ENCODE measurements around the gene TYK2.

The TYK2 gene

DNA sequence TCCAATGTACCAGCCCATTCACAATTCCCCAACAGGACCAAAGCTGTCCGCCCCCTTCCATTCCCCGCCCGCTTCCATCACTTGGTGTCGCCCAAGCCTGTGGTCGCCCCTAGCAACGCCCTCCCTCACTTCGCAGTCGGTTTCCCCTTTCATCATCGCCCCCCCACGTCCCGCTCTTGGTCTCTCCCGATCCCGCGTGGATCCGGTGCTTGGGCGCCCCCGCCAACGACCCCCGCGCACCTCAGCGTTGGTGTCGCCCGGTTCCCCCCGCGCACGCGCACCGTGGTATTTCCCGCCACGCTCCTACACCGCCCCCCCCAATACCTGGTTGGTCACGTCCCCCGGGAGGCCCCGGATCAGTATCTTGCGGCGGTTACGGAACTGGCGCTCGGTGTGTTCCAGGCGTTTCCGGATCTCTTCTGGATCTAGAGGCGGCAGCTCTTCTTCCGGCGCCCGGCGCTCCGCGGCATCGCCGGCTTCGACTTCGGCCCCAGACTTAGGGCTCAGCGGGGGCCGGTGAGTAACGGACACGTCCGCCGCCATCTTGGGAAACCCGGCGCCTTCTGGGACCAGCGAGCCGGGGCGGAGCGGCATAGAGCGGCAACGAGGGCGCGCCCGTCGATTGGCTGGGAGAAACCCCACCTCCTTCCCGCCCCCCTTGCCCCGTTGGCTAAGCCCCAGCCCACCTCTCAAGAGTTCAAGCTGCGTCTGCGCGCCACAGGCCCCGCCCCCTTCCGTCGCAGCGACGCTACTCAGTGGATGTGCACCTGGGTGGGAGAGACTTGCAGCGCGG is 47.2 kb downstream of the TYK2 start, which contains the start of gene RAVER1:
Gene RAVER1, minus strand, starts transcription at position 565 of the 793 bp plus-strand sequence. Its CDS starts 22 bp downstream, at position 543.
- DNase-seq = peak; percentile 97

GRCh38 chr19:10332158-10332964 is 48.0 kb downstream of the TYK2 start:
- DNase-seq = no peak

DNA sequence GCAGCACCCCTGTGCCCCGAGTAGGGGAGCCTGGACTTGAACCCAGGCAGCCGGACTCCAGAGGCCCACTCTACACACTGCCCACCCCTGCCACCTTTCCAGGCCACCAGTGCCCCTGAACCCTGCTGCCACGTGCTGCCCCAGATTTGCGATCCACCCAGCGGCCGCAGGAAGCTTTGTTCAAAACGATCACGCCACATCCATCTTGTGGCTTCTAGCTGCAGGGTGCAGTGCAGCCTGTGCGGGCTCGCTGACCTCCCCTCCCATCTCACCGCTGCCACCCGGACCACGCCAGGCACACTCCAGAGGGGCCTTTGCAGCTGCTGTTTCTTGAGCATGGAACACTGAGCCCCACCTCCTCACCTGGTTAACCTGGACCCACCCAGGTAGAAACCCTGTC is 50.8 kb downstream of the TYK2 start:
- no peak for DNase-seq

- no peak for DNase-seq
These were observed 51.6 kb downstream of the TYK2 start for GRCh38 chr19:10328558-10329429.

DNA sequence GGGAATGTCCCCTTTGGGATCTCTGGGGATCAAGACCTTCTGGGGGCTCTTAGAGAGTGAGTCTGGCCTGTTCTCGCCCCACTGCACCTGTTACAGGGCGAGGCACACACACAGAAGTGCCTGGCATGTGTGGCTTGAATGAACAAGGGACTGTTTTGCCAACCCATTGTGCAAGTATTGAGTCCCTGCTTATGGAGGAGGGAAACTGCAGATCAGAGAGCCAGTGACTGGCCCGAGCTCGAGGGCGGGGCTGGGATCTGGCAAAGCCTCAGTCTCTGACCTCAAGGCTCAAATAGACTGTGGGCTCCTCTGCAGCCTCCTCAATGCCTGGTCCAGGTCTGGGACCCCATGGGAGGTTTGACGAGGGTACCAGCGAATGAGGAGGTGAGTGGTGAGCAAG is 52.6 kb downstream of the TYK2 start:
- no peak for DNase-seq

DNA sequence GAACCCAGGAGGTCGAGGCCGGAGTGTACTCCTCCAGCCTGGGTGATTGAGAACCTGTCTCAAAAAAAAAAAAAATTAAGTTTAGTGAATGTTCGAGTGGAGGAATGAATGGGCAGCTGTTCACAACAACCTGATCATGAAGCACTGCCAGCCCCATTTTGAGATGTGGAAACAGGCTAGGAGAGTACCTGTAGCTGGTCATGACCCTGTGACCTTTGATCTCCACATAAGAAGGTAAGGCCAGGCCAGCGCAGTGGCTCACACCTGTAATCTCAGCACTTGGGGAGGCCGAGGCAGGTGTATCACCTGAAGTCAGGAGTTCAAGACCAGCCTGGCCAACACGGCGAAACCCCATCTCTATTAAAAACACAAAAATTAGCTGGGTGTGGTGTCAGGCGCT is 54.6 kb downstream of the TYK2 start:
- no peak for DNase-seq

DNA sequence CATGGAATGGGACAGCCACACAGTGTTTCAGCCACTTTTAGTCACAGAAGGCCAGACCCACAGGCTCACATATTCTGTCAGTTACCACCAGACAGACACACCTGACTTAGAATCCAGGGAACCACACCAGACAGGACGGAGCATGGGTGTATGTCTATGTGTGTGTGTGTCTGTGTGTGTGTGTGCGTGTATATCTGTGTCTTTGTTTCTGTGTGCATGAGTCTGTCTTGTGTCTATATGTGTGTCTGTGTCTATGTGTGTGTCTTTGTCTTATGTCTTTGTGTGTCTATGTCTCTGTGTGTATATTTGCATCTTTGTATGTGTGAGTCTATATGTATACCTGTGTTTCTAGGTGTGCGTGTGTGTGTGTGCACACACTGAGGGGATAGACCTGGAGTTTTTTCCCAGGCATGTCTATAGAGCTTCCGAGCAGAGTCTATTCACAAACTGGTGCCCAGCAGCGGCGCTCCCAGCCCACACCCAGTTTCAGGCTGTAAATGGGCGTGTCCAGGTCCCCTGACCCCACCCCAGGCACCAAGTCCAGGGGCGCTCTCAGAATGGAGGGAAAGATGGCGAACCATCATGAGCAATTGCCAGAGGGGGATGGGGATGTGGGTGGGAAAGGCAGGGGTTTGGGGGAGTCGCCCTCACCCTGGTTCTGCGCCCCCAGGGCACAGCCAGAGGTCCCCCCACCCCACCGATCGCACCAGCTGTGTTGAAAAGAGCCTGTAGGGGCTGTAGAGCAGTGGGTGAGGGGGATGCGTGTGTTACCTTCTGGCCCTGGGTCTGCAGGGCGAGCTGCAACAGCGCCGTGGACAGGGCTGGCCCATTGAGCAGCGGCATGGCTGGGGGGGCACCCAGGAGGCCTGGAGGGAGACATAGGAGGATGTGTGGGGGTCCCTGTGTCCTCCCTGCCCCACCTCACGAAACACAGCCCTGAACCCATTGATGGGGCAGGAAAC is 58.2 kb downstream of the TYK2 start:
- DNase-seq = no peak

DNA sequence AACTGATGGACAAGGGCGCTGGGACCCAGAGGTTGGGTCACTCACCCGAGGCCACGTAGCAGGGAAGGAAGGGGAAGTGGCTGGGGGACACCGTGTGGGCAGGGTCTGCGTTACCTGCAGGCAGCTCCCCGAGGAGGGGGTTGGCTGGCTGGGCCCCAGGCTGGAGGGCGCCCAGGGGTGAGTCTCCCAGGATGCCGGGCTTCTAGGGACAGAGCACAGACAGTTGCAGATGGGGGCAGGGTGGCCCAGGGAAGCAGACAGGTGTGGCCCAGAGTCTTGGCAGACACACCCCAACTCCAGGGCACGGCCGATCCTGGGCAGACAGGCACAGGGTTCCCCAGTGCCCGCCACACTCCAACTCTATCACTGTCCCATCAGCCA is 59.0 kb downstream of the TYK2 start:
- no peak for DNase-seq

DNA sequence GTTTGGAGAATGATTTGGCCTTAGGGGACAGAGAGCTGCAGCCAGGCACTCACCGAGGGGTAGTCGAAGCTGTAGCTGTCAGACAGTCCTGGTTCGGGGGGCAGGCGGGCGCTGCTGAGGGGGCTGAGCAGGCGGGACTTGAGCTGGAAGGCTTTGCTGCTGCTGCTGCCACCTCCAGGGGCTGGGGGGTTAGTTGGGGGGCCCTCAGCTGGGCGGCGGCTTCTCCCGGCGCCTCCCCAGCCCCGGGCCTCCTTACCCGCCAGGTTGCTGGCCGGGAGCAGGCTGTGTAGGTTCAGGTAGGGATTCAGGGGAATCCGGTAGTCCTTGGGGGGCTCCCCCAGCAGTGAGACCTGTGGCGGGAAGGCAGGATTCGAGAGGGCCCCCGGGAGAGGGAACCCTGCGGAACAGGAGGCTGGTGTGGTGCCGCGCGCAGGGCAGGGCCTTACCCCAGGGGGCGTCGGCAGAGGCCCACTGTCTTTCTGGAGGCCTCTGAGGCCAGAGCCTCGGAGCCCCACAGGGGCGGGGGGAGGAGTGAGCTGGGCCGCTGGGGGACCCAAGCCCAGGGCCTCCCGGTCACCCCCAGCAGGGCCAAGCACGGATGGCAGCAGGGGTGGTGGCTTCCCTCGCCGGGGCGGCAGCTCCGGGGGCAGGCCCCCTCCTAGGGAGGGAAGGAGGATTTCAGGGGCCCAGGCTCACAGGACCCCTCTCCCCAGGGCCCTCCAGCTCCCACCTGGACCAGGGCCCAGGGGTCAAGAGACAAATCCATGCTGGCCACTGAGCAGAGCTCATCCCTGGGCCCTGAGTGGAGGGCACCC is 59.6 kb downstream of the TYK2 start:
- no peak for DNase-seq

GRCh38 chr19:10318807-10319682 is 61.3 kb downstream of the TYK2 start:
- no peak for DNase-seq

DNA sequence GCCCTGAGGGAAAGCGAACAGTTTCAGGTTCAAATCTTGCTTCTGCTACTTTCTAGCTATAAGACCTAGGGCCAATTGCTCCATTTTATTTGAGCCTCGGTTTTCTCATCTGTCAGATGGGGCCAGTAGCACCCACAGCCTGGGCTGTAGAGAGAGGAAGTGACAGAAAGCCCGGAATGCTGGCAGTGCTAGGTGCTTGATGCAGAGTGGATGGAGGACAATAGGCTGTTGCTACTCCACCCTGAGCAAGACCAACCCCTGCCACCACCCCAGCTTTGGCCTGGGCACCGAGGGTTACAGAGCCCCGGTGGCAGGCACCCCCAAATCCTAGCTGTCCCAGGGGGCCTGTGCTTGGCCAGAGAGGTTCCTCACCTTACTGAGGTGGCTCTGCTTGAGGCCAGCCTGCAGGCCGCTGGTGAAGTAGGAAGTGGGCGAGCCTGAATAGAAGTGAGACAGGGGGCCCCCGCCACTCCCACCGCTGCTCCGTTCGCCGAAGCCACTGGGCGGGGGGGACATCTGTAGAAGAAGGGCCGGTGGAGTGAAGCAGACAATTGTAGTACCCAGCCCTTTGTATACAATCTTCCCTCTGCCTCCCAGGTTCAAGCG is 62.4 kb downstream of the TYK2 start:
- DNase-seq = no peak

DNA sequence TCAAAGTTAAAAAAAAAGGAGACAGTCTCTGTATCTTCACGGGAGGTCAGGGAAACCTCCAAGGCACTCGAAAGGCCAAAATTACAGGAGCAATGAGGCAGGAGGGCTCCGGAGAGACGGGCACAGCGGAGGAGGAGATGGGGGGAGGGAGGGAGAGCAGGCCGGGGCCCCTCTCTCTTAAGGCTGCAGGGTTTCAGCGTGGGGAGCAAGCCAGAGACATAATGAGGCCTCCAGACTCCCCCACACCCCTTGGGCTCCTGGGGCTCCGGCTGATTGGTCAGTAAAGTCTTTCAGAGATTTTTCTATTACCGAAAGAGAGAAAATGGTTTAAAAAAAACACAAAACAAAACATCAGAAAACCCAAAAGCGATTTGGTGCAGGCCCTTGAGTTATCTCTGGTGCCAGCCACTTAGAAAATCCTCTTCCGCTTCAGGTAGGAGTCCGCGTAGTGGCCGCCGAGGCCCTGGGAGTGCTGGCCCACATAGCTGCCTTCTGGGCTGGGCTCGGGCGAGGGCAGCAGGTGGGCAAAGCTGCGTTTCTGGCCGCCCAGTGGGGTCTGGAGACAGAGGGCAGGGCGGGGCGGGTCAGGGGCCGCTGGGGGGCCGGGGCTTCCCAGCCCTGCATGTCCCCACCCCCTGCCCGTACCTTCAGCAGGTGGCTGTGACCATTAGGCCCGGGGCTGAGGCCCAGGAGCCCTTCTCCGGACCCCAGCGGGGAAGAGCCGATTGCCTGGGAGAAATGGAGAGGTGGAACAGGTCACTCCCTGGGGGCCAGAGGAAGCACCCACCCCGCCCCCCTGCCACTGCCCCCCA is 63.1 kb downstream of the TYK2 start:
- no peak for DNase-seq

GRCh38 chr19:10316229-10317044 is 63.9 kb downstream of the TYK2 start:
- no peak for DNase-seq

DNA sequence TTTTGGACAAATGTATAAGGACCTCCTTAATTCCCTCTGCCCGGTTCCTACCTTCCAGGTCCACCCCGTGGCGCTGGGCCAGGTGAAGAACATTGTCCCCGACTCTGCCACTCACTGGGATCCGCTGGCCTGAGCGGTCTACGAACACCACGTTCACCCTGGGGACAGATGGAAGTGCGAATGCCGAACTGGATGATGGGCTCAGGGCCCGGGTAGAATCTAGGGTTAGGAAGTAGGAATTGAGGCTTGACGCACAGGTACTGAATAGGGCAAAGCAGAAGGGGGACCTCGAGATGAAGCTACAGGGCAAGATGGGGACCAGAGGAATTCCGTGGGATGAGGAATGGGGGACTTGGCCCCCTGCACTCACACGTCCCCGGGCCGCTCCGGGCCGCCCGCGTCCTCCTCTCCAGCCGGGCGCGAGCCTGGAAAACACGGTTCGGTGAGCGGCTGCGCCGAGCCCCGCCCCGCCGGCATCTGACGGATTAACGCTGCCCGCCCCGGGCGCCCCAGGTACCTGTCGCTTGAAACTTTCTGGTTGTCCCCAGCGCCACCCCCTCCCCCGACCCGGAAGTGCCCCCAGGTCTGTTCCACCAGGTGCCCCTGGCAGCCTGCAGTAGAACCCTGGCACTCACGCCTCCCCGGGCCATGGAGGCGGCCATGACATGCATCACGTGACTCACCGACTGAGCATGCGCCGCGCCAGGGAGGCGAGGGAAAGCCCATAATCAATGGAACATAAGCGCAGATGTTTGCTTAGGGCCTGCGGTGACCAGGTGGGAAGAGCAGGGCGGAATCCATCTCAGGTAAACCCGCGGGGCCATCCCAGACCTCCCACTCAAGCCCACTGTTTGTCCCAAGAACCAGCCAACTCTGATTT is 64.8 kb downstream of the TYK2 start, which contains the start of gene FDX2:
Gene FDX2, minus strand, starts transcription at position 681 of the 880 bp plus-strand sequence. Its CDS starts 19 bp downstream, at position 662.
- peak; percentile 91 to 95 for DNase-seq

GRCh38 chr19:10309423-10309822 is 70.9 kb downstream of the TYK2 start, which contains the start of gene ZGLP1:
TSS of gene ZGLP1 (minus strand) at chr19:10309815.
- DNase-seq = no peak

DNA sequence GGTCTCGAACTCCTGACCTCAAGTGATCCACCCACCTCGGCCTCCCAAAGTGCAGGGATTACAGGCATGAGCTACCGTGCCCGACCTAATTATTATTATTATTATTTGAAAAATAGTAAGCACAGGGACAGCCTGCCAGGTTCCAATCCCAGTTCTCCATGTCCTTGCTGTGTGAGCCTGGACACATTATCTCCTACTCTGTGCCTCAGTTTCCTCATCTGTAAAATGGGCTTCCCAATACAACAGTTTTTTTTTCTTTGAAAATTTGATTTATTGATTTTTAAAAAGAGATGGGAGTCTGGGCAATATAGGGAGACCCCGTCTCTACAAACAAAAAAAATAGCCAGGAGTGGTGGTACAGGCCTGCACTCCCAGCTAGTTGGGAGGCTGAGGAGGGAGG is 74.0 kb downstream of the TYK2 start:
- DNase-seq = no peak

All from stimulated activated CD4-positive, alpha-beta T cell treated with anti-CD3 and anti-CD28 coated beads, Interleukin-2, amount 100 ng/mL, for 48 hours (primary cell).